ENCODE results near the gene SLC28A3. TPM values are rescaled to one million over a fixed set of nuclear protein-coding genes. Genes with fewer than 3 reads are reported as not detected.

The SLC28A3 gene
- total RNA-seq, 1 experiment from 2014 or later = not detected

GRCh38 chr9:84303061-84303460, 37.5 kb downstream of the SLC28A3 start:
- H3K4me3 ChIP-seq (ENCODE audit: low read depth in 2 of 2, low read length in 2 of 2) = no peak overlapping the region
- intact Hi-C loops (cut with micrococcal nuclease; ENCODE audit: unreplicated experiment) = no loop called here
- no peak for ATAC-seq
- no TSS peak for BruUV-seq (replicated peaks)
- no peaks in the 10 kb centered on the region for H3K4me1 ChIP-seq (ENCODE audit: control insufficient read depth, insufficient read depth, low read length)
- H3K36me3 ChIP-seq (ENCODE audit: control insufficient read depth, insufficient read depth, low read length) = no peaks in the 10 kb centered on the region
- no peaks in the 10 kb centered on the region for H3K9me3 ChIP-seq (ENCODE audit: control insufficient read depth, insufficient read depth, low read depth, low read length)
- DNase-seq (ENCODE audit: low read depth, low spot score) = no peak
- no peak for TF ChIP-seq CTCF (IDR thresholded peaks at IDR 0.05)
- CTCF ChIA-PET = no interaction called here
- in situ Hi-C loops (cut with HindIII; ENCODE audit: low pct_unique_long_range_greater_than_20kb, low sequenced_read_pairs) = no loop called here
- POLR2A ChIA-PET = no interaction called here
- no peak overlapping the region for H3K27ac ChIP-seq (ENCODE audit: low read length)
- no peaks in the 10 kb centered on the region for H3K27me3 ChIP-seq (ENCODE audit: control insufficient read depth, insufficient read depth, low read length)

GRCh38 chr9:84301851-84302250, 38.7 kb downstream of the SLC28A3 start:
- TF ChIP-seq POLR2AphosphoS5 (IDR thresholded peaks at IDR 0.05; ENCODE audit: low read depth, low read length) (no peak), SIN3A (IDR thresholded peaks at IDR 0.05; ENCODE audit: borderline replicate concordance, insufficient read depth, low read depth, low read length) (no peak), REST (IDR thresholded peaks at IDR 0.05; ENCODE audit: insufficient read depth in 1 of 2, low read depth in 2 of 2, low read length in 1 of 2) (no peak), CTCF (IDR thresholded peaks at IDR 0.05) (no peak), TCF7L2 (IDR thresholded peaks at IDR 0.05; ENCODE audit: low read depth, low read length) (no peak)
- no peak overlapping the region for H3K27ac ChIP-seq (ENCODE audit: low read length)
- H3K4me3 ChIP-seq (ENCODE audit: low read depth in 2 of 2, low read length in 2 of 2) = no peak overlapping the region
- no peaks in the 10 kb centered on the region for H3K27me3 ChIP-seq (ENCODE audit: control insufficient read depth, insufficient read depth, low read length)
- no peaks in the 10 kb centered on the region for H3K36me3 ChIP-seq (ENCODE audit: control insufficient read depth, insufficient read depth, low read length)
- ATAC-seq = no peak
- in situ Hi-C loops (cut with HindIII; ENCODE audit: low pct_unique_long_range_greater_than_20kb, low sequenced_read_pairs) = no loop called here
- BruUV-seq (replicated peaks) = no TSS peak
- intact Hi-C loops (cut with micrococcal nuclease; ENCODE audit: unreplicated experiment) = no loop called here
- no peak for DNase-seq (ENCODE audit: low read depth, low spot score)
- CTCF ChIA-PET = no interaction called here
- H3K9me3 ChIP-seq (ENCODE audit: control insufficient read depth, insufficient read depth, low read depth, low read length) = no peaks in the 10 kb centered on the region
- H3K4me1 ChIP-seq (ENCODE audit: control insufficient read depth, insufficient read depth, low read length) = no peaks in the 10 kb centered on the region
- POLR2A ChIA-PET = no interaction called here

GRCh38 chr9:84300271-84300670, 40.3 kb downstream of the SLC28A3 start:
- Histone ChIP-seq H3K4me3 (ENCODE audit: low read depth in 2 of 2, low read length in 2 of 2) (no peak overlapping the region), H3K4me1 (ENCODE audit: control insufficient read depth, insufficient read depth, low read length) (no peaks in the 10 kb centered on the region), H3K9me3 (ENCODE audit: control insufficient read depth, insufficient read depth, low read depth, low read length) (no peaks in the 10 kb centered on the region), H3K36me3 (ENCODE audit: control insufficient read depth, insufficient read depth, low read length) (no peaks in the 10 kb centered on the region), H3K27ac (ENCODE audit: low read length) (no peak overlapping the region), H3K27me3 (ENCODE audit: control insufficient read depth, insufficient read depth, low read length) (no peaks in the 10 kb centered on the region)
- no TSS peak for BruUV-seq (replicated peaks)
- intact Hi-C loops (cut with micrococcal nuclease; ENCODE audit: unreplicated experiment) (no loop called here), in situ Hi-C loops (cut with HindIII; ENCODE audit: low pct_unique_long_range_greater_than_20kb, low sequenced_read_pairs) (no loop called here)
- ChIA-PET POLR2A (no interaction called here), CTCF (no interaction called here)
- DNase-seq (ENCODE audit: low read depth, low spot score) (no peak), ATAC-seq (no peak)
- TF ChIP-seq TCF7L2 (IDR thresholded peaks at IDR 0.05; ENCODE audit: low read depth, low read length) (no peak), SIN3A (IDR thresholded peaks at IDR 0.05; ENCODE audit: borderline replicate concordance, insufficient read depth, low read depth, low read length) (no peak), CTCF (IDR thresholded peaks at IDR 0.05) (no peak), POLR2AphosphoS5 (IDR thresholded peaks at IDR 0.05; ENCODE audit: low read depth, low read length) (no peak)
